CD1c-positive myeloid dendritic cell (primary cell): ENCODE results near the gene ABCC10.
"Not testable (repeated sequence)": the region's sequence is repeated elsewhere in the genome, so short reads cannot be mapped to it uniquely, and the experiment has no call there.

Experiments
- DNase-seq: peaks from one replicate; pipeline ENCODE4 v3.0.0-alpha.2; 2016; ENCODE audit errors: extremely low spot score

ABCC10 gene

DNA sequence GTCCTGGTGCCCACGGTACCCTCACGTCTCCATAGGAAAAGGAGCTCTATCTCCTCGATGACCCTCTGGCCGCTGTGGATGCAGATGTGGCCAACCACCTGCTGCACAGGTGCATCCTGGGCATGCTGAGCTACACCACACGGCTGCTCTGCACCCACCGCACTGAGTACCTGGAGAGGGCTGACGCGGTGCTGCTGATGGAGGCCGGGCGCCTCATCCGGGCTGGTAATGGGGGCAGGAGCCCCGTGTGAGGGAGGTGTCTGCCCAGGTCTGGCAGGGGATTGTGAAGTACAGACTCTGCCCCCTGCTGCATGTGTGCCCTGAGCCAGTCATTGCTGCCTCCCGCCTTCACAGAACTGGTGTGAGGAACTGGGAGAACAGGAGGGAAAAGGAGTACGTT, 15.6 kb downstream of the ABCC10 start:
- DNase-seq = no peak

DNA sequence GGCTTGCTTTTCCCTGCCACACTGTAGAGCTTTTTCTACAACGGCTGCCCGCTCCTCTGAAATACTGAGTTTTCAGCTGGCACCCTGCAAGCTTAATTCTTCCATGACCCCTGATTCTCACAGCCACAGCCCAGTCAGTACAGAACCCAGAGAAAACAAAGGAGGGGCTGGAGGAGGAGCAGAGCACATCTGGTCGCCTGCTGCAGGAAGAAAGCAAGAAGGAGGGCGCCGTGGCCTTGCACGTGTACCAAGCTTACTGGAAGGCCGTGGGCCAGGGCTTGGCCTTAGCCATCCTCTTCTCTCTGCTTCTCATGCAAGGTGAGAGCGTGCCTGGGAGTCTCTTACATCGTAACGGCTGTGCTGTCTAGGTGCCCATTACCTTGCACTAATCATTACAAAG, 16.7 kb downstream of the ABCC10 start:
- DNase-seq = no peak

DNA sequence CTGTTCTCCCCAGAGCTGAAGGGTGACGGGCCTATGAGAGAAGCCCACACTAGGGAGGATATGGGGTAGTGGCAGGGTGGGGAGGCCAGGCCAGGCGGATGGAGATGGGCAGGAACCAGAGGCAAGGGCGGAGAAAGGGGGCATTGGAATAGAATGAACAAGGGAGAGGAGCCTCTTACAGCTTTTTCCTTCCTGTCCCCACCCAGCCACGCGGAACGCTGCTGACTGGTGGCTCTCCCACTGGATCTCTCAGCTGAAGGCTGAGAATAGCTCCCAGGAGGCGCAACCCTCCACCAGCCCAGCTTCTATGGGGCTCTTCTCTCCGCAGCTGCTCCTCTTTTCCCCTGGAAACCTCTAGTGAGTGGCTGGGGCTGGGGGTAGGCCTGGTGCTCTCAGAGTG, 17.2 kb downstream of the ABCC10 start:
- no peak for DNase-seq

DNA sequence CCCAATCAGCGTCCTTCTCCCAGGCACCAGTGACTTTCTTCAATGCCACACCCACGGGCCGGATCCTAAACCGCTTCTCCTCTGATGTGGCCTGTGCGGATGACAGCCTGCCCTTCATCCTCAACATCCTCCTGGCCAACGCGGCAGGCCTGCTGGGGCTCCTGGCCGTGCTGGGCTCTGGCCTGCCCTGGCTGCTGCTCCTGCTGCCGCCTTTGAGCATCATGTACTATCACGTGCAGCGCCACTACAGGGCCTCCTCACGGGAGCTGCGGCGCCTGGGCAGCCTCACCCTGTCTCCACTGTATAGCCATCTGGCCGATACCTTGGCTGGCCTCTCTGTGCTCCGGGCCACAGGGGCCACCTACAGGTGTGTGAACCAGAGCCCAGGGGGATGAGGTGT, 18.2 kb downstream of the ABCC10 start:
- no peak for DNase-seq

DNA sequence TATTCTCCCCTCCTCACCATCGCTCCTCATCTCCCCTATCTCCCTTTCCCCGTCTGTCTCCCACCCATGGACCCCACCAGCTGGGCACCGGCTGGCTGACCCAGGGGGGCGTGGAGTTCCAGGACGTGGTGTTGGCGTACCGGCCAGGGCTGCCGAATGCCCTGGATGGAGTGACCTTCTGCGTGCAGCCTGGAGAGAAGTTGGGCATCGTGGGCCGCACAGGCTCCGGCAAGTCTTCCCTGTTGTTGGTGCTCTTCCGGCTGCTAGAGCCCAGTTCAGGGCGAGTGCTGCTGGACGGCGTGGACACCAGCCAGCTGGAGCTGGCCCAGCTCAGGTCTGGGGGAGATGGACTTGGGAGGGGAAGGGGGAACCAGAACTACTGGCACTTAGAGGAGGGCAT, 20.3 kb downstream of the ABCC10 start:
- DNase-seq = no peak

DNA sequence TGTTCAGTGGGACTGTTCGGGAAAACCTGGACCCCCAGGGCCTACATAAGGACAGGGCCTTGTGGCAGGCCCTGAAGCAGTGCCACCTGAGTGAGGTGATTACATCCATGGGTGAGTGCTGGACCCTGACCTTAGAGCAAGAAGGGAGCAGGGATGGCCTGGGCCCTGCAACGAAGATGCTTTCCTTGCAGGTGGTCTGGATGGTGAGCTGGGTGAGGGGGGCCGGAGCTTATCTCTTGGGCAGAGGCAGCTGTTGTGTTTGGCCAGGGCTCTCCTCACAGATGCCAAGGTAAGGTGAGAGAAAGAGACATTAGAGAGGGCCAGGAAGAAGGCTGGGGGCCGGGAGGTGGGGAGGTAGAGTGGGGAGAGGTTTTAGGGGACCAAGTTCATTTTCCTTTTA, 21.6 kb downstream of the ABCC10 start:
- no peak for DNase-seq

DNA sequence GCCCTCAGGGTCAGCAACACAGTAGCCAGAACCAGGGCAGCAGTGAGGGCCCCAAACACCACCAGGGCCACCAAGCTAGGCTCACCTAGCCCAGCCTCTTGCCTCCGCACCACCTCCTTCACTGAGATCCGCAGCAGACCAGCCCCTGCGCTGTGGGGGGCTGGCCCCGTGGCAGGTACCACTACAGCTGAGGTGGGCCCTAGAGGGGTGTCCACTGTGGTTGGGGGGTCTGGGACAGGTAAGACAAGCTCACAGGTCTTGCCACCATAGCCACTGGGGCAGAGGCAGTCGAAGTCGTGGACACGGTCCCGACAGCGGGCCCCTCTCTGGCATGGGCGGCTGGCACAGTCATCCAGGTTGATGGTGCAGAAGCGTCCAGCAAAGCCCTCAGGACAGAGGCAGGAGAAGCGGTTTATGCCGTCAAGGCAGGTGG, 23.4 kb downstream of the ABCC10 start:
- DNase-seq = no peak

DNA sequence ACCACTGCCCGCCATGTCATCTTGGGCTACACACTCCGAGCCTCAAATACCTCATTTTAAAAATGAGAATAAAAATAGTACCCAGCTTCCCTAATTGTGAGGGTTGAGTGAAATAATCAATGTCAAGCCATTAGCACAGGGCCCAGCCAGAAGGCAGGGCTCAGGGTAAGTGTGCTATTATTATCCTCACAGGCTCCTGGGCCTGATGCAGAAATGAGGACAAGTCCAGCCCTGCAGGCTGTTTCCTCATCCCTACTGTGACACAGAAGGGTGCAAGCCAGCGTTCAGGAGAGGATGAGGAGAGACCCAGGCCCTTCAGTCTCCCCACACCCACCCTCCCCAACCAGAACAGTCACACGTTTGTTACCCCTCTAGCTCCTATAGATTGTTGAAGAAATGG, 24.0 kb downstream of the ABCC10 start:
- no peak for DNase-seq

DNA sequence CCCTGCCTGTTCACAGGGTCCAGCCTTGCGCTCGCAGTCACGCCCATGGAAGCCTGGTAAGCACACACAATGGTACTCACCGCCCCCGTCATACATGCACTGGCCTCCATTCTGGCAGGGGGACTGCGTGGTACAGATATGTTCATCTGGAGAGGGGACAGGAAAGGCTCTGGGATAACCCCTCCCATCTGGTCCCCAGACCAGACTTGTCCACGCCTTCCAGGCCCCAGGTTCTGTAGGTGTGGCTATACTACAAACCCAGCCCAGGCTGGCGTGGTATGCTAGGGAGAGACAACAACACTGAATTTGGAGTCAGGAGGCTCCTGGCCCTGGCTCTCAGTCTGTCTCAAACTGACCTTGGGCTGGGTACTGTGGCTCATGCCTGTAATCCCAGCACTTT, 24.6 kb downstream of the ABCC10 start:
- no peak for DNase-seq

DNA sequence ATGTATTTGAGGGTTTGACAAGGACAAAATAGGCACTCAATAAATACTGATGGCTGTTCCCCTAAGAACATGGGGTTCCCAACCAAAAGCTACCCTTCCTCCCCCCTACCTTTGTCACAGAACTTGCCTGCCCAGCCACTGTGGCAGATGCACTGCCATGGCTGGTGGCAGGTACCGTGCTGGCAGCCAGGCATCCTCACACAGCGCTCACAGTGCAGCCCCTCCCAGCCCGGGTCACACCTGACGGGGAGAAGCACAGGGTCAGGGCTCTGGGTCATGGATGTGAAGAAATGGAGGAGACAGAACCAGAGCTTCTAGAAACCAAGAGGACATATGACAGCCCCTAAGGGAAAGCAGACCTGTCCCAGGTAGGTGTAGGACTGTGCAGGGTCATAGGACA, 25.6 kb downstream of the ABCC10 start:
- no peak for DNase-seq

DNA sequence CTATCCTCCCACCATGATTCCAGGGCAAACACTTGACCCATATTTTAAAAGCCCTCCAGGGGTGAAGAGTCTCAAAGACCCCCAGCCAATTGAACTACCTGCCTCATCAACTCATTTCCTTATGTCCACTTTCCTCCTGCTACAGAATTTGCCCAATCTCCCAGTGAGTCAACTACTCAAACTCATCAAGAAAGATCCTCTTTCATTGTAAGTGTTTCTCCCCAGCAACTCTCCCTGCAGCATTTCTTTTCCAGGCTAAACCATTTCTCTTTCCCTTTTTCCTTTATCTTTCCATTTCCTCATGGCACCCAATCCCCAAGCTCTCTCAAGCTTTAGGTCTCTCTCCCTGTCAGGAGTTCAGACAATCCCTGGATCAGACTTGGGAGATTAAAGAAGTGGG, 26.5 kb downstream of the ABCC10 start:
- DNase-seq = no peak

DNA sequence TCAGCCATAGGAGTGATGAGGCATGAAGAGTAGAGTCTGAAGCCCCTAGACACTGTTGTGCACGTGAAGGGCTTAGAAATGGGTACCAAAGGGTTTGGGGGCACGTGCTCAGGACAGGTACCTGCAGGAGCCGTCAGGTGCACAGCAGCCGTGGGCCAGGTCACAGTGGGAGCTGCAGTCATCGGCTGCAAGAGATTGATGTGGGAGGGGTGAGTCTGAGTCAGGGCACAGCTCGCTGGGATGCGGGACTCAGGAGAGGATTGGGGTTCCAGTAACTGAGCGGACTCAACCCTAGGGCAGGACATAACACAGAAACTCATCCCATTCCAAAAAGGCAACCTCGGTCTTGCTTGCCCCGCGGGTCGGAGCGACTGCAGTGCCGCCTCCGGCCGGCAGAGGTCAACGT, 27.0 kb downstream of the ABCC10 start:
- DNase-seq = no peak

DNA sequence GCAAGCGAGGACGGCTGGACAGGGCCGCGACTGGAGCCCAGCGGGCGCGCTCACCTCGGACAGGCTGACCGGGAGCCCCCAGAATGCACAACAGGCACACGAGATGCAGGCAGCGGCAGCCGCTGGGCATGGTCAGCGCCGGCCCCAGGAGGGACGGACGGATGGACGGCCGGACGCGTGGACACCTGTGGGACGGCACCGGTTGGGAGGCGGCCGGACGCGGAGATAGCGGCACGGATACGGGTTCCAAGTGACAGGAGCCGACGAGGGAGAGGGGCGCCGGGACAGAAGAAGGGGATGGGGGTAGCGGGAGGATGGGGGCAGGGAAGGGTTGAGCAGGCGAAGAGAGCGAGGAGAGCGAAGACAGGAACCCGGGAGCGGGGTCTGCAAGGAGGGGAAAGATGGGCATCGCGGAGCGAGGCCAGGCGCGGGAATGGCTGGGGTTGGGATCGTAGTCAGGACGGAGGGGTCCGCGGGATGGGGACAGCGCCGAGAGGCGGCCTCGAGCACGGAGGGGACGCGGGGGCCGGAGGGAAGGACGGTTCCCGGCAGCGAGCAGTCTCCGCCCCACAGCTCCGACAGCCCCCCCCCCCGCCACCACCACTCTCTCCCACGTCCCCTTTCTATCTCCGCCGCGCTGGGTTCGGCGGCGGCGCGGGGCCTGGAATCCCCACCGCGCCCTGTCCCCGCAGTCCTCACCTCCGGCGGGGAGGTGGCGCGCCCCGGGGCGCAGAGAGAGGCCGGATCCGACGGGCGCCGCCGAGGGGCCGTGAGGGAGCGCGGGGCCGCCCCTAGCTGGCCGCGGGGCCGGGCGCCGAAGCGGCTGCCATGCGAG, 27.6 kb downstream of the ABCC10 start:
- DNase-seq = peak; percentile 80

DNA sequence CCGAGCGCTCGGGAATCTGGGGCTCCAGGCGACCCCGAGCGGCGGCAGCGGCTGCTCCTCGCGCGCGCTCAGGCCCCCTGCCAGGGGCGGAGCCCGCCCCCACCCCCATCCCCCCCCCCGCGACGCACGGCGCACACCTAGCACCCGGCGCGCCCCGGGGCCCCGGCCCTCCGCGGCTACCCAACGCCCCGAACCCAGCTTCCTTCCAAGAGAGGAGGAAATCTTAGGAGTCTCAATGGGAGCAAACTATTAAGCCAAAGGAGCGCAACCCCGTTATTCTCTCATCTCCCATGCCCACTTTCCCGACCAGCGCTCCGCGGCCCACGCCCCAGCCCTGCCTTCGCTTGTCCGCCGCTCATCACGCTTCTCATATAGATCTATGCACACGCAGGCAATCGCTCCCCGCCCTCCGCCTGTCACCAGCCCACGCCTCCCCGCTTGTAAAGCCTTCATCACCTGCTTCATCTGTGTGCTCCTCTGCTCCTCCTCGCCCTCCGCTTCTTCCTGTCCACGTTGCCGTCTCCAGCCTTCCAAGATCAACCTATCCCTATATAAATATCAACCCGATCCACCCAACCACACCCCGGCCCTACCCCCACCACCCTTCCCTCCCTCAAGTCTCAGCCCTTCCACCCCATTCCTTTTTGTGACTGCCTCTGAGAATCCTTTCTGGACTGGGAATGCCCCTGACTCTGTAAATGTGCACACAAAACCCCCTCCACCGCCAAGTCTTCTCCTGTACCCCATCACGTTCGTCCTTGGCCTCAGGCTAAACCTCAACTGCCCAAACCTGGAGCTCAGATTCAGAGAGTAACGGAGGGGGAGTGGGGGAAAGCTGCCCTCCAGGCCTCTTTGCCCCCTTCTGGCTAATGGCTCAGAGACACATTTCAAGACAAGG, 28.4 kb downstream of the ABCC10 start, which contains the start of gene DLK2:
Gene DLK2 (minus strand): TSS at position 18 of the 898 bp plus-strand sequence. CDS start 723 bp downstream, outside the sequence.
- peak; percentile 27 for DNase-seq

DNA sequence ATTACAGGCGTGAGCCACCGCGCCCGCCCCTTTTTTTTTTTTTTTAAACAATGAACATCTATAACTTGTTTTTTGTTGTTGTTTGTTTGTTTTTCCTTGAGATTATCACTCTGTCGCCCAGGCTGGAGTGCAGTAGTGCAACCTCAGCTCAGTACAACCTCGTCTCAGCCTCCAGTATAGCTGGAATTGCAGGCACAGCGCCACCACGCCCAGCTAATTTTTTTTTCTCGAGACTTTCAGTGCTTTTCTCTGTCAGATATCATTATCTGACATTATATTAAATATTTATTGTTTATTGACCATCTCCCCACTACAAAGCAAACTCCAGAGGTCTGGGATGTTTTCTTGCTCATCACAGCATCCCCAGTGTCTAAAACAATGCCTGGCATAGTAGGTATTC, 30.3 kb downstream of the ABCC10 start:
- DNase-seq = no peak

DNA sequence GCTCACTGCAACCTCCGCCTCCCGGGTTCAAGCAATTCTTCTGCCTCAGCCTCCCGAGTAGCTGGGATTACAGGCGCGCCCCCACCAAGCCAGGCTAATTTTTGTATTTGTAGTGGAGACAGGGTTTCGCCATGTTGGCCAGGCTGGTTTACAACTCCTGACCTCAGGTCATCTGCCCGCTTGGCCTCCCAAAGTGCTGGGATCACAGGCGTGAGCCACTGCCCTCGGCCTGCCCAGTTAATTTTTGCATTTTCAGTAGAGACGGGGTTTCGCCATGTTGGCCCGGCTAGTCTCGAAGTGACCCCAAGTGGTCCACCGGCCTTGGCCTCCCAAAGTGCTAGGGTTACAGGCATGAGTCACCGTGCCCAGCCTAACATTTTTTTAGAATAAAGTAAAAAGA, 30.8 kb downstream of the ABCC10 start:
- not testable (repeated sequence) for DNase-seq

DNA sequence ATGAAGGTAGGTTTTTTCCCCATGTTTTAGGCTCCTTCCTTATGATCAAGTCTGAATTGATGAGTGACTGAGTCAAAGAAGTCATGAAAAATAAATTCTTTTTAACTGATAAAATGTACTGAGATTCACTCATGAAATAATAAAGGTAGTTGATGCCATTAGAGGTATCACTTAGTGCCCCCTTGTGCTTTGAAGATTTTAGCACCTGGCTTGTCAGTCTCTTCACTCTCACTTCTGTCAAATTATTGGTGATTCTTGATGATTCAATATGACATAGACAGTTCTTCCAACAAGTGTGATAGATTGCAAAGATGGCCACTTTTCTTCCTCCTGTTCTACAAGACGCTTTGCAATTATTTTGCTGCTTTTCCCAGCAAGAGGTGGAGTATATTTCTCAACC, 32.2 kb downstream of the ABCC10 start:
- DNase-seq = no peak

DNA sequence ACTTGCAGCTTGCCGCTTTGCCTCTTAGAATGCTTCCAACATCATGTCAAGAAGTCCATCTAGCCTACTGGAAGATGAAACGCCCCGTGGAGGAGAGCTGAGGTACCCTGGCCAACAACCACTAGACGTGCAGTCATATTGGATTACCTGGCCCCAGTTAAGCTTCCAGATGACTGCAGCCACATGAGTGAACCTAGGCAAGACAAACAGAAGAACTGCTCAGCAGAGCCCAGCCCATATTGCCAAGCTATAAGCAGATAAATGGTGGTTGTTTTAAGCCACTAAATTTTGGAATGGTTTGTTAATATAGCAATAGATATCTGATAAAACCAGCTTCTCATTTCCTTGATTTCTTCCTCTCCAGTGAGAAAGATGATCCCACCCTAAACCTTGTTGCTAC, 32.7 kb downstream of the ABCC10 start:
- DNase-seq = no peak

DNA sequence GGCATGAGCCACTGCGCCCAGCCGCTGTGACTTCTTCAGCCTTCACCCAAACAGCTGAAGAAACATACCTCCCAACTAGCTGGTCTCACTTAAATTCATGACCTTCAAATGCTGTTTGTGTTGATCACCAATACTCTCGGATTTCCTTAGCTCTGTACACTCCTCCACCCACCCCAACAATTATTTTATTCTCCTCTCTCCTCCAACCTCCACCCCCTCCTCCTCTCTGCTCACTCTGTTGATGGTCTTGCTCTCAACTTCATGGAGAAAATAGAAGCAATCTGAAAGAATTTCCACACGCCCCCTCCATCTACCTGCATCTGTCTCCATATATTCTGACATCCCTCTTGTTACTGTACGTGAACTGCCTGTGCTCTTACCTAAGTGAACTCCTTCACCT, 34.6 kb downstream of the ABCC10 start:
- no peak for DNase-seq

DNA sequence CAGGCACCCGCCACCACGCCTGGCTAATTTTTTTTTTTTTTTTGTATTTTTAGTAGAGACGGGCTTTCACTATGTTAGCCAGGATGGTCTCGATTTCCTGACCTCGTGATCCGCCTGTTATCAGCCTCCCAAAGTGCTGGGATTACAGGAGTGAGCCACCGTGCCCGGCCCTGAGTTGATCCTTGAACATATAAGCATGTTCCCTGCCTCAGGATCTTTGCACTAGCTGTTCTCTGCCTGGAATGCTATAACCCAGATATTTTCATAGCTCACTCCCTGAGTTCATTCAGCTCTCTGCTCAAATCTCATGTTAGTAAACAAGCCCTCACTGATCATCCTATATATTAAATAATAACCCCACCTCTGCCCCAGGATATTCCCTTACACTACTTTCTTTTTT, 37.0 kb downstream of the ABCC10 start:
- no peak for DNase-seq

DNA sequence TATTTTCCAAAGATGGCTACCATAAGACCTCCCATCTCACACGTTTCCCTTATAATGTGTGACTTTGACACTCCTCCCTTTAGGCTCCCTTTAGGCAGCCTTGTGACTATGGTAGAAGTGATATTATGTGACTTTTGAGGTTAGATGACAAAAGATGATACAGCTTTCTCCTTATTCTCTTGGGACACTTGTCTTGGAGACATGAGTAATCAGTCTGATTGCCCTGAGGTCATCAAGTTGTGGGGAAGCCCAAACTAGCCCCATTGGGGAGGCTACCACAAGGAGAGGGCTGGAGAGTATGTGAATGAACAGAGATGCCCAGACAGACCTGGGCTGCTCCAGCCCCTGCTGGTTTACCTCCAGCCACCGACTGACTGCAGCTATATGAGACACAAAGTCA, 38.6 kb downstream of the ABCC10 start:
- no peak for DNase-seq

DNA sequence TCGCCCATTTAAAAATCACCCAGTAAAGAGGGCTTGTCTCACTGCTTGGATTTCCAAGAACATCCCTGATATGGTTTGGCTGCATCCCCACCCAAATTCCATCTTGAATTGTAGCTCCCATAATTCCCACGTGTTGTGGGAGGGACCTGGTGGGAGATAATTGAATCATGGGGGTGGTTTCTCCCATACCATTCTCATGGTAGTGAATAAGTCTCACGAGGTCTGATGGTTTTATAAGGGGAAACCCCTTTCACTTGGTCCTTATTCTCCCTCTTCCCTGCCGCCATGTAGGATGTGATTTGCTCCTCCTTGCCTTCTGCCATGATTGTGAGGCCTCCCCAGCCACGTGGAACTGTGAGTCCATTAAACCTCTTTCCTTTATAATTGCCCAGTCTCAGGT, 39.9 kb downstream of the ABCC10 start:
- DNase-seq = not testable (repeated sequence)

DNA sequence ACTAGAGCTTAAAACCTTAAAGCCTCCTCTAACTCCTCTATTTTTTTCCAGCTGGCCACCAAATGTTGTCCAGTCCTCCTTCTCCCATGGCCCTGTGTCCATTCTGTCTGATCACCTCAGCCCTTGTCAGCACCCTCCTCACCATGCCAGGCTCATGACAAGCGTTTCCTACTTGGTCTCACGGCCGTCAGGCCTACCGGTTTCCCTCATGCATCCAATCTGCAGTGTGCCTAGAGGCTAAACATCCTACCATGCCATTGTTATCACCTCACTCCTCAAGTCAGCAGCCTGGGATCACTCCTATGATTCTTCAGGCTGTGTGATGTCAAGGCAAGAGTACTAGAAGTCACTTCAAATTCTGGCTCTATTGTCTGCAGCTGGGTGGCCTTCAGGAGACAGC, 40.4 kb downstream of the ABCC10 start:
- DNase-seq = no peak
